Caco-2 (cell line): Measurements from ENCODE around the gene SPRN. TPM values are rescaled to one million over a fixed set of nuclear protein-coding genes. Genes with fewer than 3 reads are reported as not detected.
"Not testable (repeated sequence)": the region's sequence is repeated elsewhere in the genome, so short reads cannot be mapped to it uniquely, and the experiment has no call there.

Source experiments
- BruUV-seq: library from RNA; stranded (reverse); fragments of 400-500 nt; replicated peaks from 2 replicates; lab custom pipeline; 2021; lab: Mats Ljungman, UMichigan
- CTCF ChIA-PET: fragments of 300-600 bp; sonication (Branson Sonifier 250); formaldehyde crosslinking; loops from one replicate; lab custom pipeline; 2022; ENCODE audit warnings: antibody characterized with exemption; lab: Charles Lee
- POLR2A ChIA-PET: fragments of 300-600 bp; sonication (Branson Sonifier 250); formaldehyde crosslinking; loops from one replicate; lab custom pipeline; 2022; ENCODE audit warnings: antibody characterized with exemption; lab: Charles Lee
- DNase-seq, 2 experiments: peaks; one replicate each; pipeline versions ENCODE4 v3.0.0 to v3.0.0-alpha.2; 2020 to 2022
- H3K27me3 ChIP-seq: replicated peaks from 2 replicates; pipeline ENCODE4 v1.6.0; 2011; ENCODE audit warnings: low read length; ENCODE audit not compliant: control insufficient read depth, insufficient read depth
- H3K36me3 ChIP-seq: 2 replicates; pipeline ENCODE4 v1.5.1; 2011; ENCODE audit warnings: low read length; ENCODE audit not compliant: control insufficient read depth, insufficient read depth
- H3K4me1 ChIP-seq: fragments of 250-450 bp; sonication (Bioruptor Pico); 2 replicates; pipeline ENCODE4 v1.5.1; 2020; ENCODE audit warnings: mild to moderate bottlenecking
- H3K4me3 ChIP-seq: 2 replicates; pipeline ENCODE4 v1.5.1; 2011; ENCODE audit warnings: low read depth, mild to moderate bottlenecking, control low read depth, low read length
- H3K9me3 ChIP-seq: fragments of 250-450 bp; sonication (Bioruptor Pico); 2 replicates; pipeline ENCODE4 v1.5.1; 2020; ENCODE audit warnings: mild to moderate bottlenecking, moderate library complexity
- H3K27ac Mint-ChIP-seq: one replicate; pipeline ENCODE4 v1.8.0; 2022; ENCODE audit warnings: mixed read lengths; ENCODE audit not compliant: unreplicated experiment
- H3K27me3 Mint-ChIP-seq: one replicate; pipeline ENCODE4 v1.8.0; 2022; ENCODE audit warnings: mixed read lengths; ENCODE audit not compliant: insufficient read depth, unreplicated experiment
- H3K36me3 Mint-ChIP-seq: one replicate; pipeline ENCODE4 v1.8.0; 2022; ENCODE audit warnings: mild to moderate bottlenecking, mixed read lengths; ENCODE audit not compliant: insufficient read depth, unreplicated experiment
- H3K4me1 Mint-ChIP-seq: one replicate; pipeline ENCODE4 v1.8.0; 2022; ENCODE audit warnings: low read depth, mixed read lengths; ENCODE audit not compliant: unreplicated experiment
- H3K4me3 Mint-ChIP-seq: one replicate; pipeline ENCODE4 v1.8.0; 2022; ENCODE audit warnings: mild to moderate bottlenecking, moderate library complexity, mixed read lengths; ENCODE audit not compliant: unreplicated experiment
- H3K9me3 Mint-ChIP-seq: one replicate; pipeline ENCODE4 v1.8.0; 2022; ENCODE audit warnings: mixed read lengths; ENCODE audit not compliant: unreplicated experiment
- intact Hi-C: fragments of 100-400 bp; cut with micrococcal nuclease; formaldehyde crosslinking; loops from one replicate; pipeline ENCODE4 v1.10.0; 2022; ENCODE audit not compliant: unreplicated experiment
- total RNA-seq: library from RNA; stranded (reverse); gene quantifications from 2 replicates; pipeline ENCODE4 v1.2.3, GENCODE V29; 2022
- TF ChIP-seq, protein P1 (sequence below), 2 experiments: fragments of 200-600 bp in 1 of 2; IDR thresholded peaks; 1 replicate in 1 of 2; 2 replicates in 1 of 2; pipeline versions ENCODE4 v1.5.1 to v1.8.0; 2011 to 2022; ENCODE audit warnings: antibody characterized with exemption in 1 of 2, control low read depth in 1 of 2, inconsistent platforms in 1 of 2, low read depth in 1 of 2, low read length in 1 of 2, mild to moderate bottlenecking in 1 of 2, moderate library complexity in 1 of 2; ENCODE audit not compliant: insufficient read depth in 1 of 2, severe bottlenecking in 1 of 2, unreplicated experiment in 1 of 2

The SPRN gene
- total RNA-seq, 1 experiment from 2014 or later = not detected

DNA sequence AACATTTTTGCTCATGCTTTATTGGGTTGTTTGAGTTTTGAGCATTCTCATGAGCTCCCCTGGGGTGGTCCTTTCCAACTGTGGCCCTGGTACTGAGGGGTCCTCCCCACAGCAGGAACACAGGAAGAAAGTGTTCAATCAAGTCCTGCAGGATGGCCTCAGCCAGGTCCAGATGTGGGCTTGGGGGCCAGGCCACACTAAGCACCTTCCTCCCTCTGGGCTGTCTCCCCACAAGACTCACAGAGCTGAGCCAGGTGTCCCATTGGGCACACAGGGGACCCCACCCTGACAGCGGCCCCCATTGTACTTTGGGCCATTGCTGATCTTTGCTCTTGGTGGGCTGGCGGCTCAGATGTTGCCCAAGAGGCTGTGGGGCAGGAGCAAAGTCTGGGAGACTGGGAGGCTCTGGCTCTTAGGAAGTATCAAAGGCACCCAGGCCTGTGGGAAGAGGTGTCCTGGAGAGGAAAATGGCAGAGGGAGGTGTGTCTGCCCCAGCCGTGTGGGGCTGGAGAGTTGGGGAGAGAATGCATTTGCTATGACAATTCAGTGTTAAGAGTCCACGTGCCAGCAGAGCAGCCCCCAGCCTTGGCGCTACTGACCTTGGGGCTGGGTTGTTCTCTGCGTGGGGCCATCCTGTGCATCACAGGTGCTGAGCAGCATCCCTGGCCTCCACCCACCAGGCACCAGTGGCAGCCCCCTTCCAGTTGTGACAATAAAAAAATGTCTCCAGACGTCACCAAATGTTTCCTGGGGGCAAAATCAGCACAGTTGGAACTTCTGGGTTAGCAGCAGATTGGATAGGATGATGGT is 47.1 kb upstream of the SPRN start:
- Histone ChIP-seq H3K4me1 (no peaks in the 10 kb centered on the region), H3K9me3 (peaks cover 3% of the 10 kb centered on the region; the same call in 1 of the 2 replicates), H3K4me3 (no peak overlapping the region), H3K27me3 (peaks cover 3% of the 10 kb centered on the region), H3K36me3 (no peaks in the 10 kb centered on the region)
- POLR2A ChIA-PET = no interaction called here
- BruUV-seq = no TSS peak
- H3K27me3 Mint-ChIP-seq = peaks cover 28% of the 10 kb centered on the region
- H3K27ac Mint-ChIP-seq = no peak overlapping the region
- TF ChIP-seq, protein P1, sequence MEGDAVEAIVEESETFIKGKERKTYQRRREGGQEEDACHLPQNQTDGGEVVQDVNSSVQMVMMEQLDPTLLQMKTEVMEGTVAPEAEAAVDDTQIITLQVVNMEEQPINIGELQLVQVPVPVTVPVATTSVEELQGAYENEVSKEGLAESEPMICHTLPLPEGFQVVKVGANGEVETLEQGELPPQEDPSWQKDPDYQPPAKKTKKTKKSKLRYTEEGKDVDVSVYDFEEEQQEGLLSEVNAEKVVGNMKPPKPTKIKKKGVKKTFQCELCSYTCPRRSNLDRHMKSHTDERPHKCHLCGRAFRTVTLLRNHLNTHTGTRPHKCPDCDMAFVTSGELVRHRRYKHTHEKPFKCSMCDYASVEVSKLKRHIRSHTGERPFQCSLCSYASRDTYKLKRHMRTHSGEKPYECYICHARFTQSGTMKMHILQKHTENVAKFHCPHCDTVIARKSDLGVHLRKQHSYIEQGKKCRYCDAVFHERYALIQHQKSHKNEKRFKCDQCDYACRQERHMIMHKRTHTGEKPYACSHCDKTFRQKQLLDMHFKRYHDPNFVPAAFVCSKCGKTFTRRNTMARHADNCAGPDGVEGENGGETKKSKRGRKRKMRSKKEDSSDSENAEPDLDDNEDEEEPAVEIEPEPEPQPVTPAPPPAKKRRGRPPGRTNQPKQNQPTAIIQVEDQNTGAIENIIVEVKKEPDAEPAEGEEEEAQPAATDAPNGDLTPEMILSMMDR (IDR thresholded peaks at IDR 0.05; ENCODE audit: insufficient read depth in 1 of 2, low read depth in 1 of 2, low read length in 1 of 2, severe bottlenecking in 1 of 2, unreplicated experiment in 1 of 2) = no peak
- no peaks in the 10 kb centered on the region for H3K36me3 Mint-ChIP-seq
- no peak overlapping the region for H3K4me3 Mint-ChIP-seq
- CTCF ChIA-PET = no interaction called here
- DNase-seq = no peak
- intact Hi-C loops = no loop called here
- no peaks in the 10 kb centered on the region for H3K4me1 Mint-ChIP-seq
- no peaks in the 10 kb centered on the region for H3K9me3 Mint-ChIP-seq

DNA sequence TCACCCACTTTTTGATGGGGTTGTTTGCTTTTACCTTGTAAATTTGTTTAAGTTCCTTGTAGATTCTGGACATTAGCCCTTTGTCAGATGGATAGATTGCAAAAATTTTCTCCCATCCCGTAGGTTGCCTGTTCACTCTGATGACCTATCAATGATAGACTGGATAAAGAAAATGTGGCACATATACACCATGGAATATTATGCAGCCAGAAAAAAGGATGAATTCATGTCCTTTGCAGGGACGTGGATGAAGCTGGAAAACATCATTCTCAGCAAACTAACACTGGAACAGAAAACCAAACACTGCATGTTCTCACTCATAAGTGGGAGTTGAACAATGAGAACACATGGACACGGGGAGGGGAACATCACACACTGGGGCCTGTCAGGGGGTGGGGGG is 44.8 kb upstream of the SPRN start:
- H3K27me3 ChIP-seq, H3K36me3 ChIP-seq, H3K4me3 ChIP-seq, H3K9me3 ChIP-seq, H3K36me3 Mint-ChIP-seq, intact Hi-C loops, CTCF ChIA-PET, H3K27ac Mint-ChIP-seq, H3K9me3 Mint-ChIP-seq, H3K4me3 Mint-ChIP-seq, H3K4me1 ChIP-seq, DNase-seq, H3K4me1 Mint-ChIP-seq, BruUV-seq, POLR2A ChIA-PET: not testable (repeated sequence)
- peaks cover 19% of the 10 kb centered on the region for H3K27me3 Mint-ChIP-seq

DNA sequence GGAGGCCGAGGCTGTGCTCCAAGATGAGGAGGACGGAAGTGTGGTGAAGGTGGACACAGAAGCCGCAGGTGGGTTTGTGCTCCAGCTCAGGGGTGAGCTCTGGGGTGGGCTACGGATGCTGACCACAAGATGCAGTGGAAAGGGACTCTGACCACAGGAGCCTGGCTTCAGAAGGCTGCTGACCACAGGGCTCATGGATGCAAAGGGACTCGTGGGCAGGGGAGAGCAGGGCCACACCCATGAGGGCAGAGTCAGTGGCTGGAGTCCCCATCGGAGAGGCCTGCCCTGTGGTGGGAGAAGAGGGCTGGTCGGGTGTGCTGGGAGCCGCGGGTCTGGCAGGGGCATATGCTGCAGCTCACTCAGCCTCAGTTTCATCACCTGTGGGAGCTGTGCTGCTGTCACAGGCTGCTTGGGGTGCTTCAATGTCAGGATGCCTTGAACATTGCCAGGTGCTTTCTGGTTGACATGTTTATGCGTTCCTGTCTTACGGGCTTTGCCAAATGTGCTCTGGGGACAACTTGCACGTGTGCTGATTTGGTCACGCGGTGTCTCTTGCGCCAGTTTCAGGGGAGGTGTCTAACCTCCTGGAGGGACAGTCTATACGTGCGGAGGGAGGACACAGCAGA is 43.0 kb upstream of the SPRN start:
- TF ChIP-seq, protein P1 (IDR thresholded peaks at IDR 0.05; ENCODE audit: insufficient read depth in 1 of 2, low read depth in 1 of 2, low read length in 1 of 2, severe bottlenecking in 1 of 2, unreplicated experiment in 1 of 2) = no peak
- no peaks in the 10 kb centered on the region for H3K4me1 Mint-ChIP-seq
- no peak for DNase-seq
- H3K27me3 Mint-ChIP-seq = peaks cover 15% of the 10 kb centered on the region
- H3K27me3 ChIP-seq = no peaks in the 10 kb centered on the region
- no peak overlapping the region for H3K4me3 Mint-ChIP-seq
- BruUV-seq = no TSS peak
- CTCF ChIA-PET = no interaction called here
- no peak overlapping the region for H3K4me3 ChIP-seq
- no peak overlapping the region for H3K27ac Mint-ChIP-seq
- peaks cover 6% of the 10 kb centered on the region for H3K9me3 Mint-ChIP-seq
- POLR2A ChIA-PET = no interaction called here
- H3K4me1 ChIP-seq = no peaks in the 10 kb centered on the region
- H3K36me3 ChIP-seq = no peaks in the 10 kb centered on the region
- intact Hi-C loops = no loop called here
- no peaks in the 10 kb centered on the region for H3K36me3 Mint-ChIP-seq
- H3K9me3 ChIP-seq = peaks cover 8% of the 10 kb centered on the region; the same call in 1 of the 2 replicates
